Measurements from ENCODE around the gene KSR2. TPM values are rescaled to one million over a fixed set of nuclear protein-coding genes. Genes with fewer than 3 reads are reported as not detected.

Gene KSR2
- total and polyA plus RNA-seq, 2 of the 4 experiments (the other 2 are of a cell fraction): not detected

- Histone ChIP-seq H2BK20ac (ENCODE audit: low read depth, low read length) (no peak overlapping the region), H2AK9ac (replicated peaks; ENCODE audit: low read depth, low read length, poor library complexity) (no peak overlapping the region), H2AFZ (replicated peaks; ENCODE audit: low read length, poor library complexity) (no peak overlapping the region), H3K4me1 (ENCODE audit: control insufficient read depth, insufficient read depth, low read length) (no peaks in the 10 kb centered on the region), H3K4me3 (ENCODE audit: insufficient read depth, low read depth, low read length) (no peak overlapping the region), H4K5ac (ENCODE audit: low read depth, low read length) (no peak overlapping the region), H2BK15ac (ENCODE audit: low read depth, low read length) (no peak overlapping the region), H3K14ac (replicated peaks; ENCODE audit: low read depth, low read length) (no peak overlapping the region), H3K79me1 (ENCODE audit: low read depth in 1 of 2, low read length in 2 of 2) (no peaks in the 10 kb centered on the region), H2BK5ac (ENCODE audit: low read depth, low read length, poor library complexity, severe bottlenecking) (no peak overlapping the region), H3K36me3 (ENCODE audit: control insufficient read depth, insufficient read depth, low read length) (no peaks in the 10 kb centered on the region), H3K4me2 (ENCODE audit: low read depth, low read length) (no peak overlapping the region), H4K20me1 (ENCODE audit: insufficient read depth, low read length) (no peaks in the 10 kb centered on the region), H3K18ac (ENCODE audit: low read depth, low read length) (no peak overlapping the region), H4K91ac (ENCODE audit: insufficient read depth, low read depth, low read length) (no peak overlapping the region), H3K27me3 (ENCODE audit: control insufficient read depth, insufficient read depth, low read length) (no peaks in the 10 kb centered on the region), H2BK120ac (ENCODE audit: low read depth, low read length) (no peak overlapping the region), H4K8ac (ENCODE audit: low read depth in 2 of 2, low read length in 2 of 2) (no peak overlapping the region), H3K9me3 (ENCODE audit: control insufficient read depth, insufficient read depth, low read length) (peaks cover 5% of the 10 kb centered on the region), H3K56ac (ENCODE audit: extremely low read depth, insufficient read depth, low read length) (no peak overlapping the region), H3K27ac (ENCODE audit: insufficient read depth, low read length) (no peak overlapping the region), H3K9me1 (ENCODE audit: insufficient read depth, low read length) (no peaks in the 10 kb centered on the region), H3K23ac (ENCODE audit: low read depth, low read length) (no peak overlapping the region), H3K4ac (ENCODE audit: low read depth, low read length) (no peak overlapping the region), H2AK5ac (ENCODE audit: low read depth, low read length) (no peak overlapping the region), H3K9ac (ENCODE audit: low read depth, low read length) (no peak overlapping the region)
- no TSS peak for BruUV-seq (replicated peaks)
- POLR2A ChIA-PET (ENCODE audit: unreplicated experiment): no interaction called here
- ATAC-seq (ENCODE audit: low read depth) (no peak), DNase-seq (no peak)
- in situ Hi-C loops (cut with MboI; ENCODE audit: low sequenced_read_pairs) (no loop called here), dilution Hi-C loops (cut with HindIII; ENCODE audit: low sequenced_read_pairs, unreplicated experiment) (no loop called here), intact Hi-C loops (cut with micrococcal nuclease) (no loop called here)
- CTCF ChIA-PET: no interaction called here
- no peak for TF ChIP-seq CHD1 (IDR thresholded peaks at IDR 0.05; ENCODE audit: low read depth, low read length)
- 78% methylated on average over 4 of the region's 9 CpGs; no CpG with 5 or more reads in 1 of the 2 experiments for WGBS, 2 experiments (ENCODE audit: extremely low coverage in 2 of 2, insufficient read length in 1 of 2)
Measured at GRCh38 chr12:117912756-117913155, 56.0 kb downstream of the KSR2 start.

Measured in IMR-90 (cell line).